K562 (cell line): ENCODE data around the gene SLCO3A1. TPM values are rescaled to one million over a fixed set of nuclear protein-coding genes. Genes with fewer than 3 reads are reported as not detected.

ENCODE experiments used
- ATAC-seq: fragments of 200-7000 bp; cut with Tn5 transposase; 3 replicates; pipeline ENCODE4 v1.9.1; 2020; ENCODE audit warnings: moderate library complexity
- BruUV-seq: library from RNA; stranded (reverse); fragments of 400-500 nt; replicated peaks from 2 replicates; lab custom pipeline; 2021; lab: Mats Ljungman, UMichigan
- CTCF ChIA-PET: fragments of 300-600 bp; formaldehyde crosslinking; extraction: SDS; loops from one replicate; lab custom pipeline; 2021; ENCODE audit warnings: low intra/inter-chr PET ratio; lab: Yijun Ruan, JAX
- POLR2A ChIA-PET: fragments of 300-600, 350-650 bp; sonication (Branson Sonifier 250); formaldehyde crosslinking; extraction: SDS; loops from one replicate; lab custom pipeline; 2021; ENCODE audit warnings: antibody characterized with exemption, inconsistent platforms; lab: Yijun Ruan, JAX
- DNase-seq, 4 experiments: peaks; one replicate each; pipeline versions ENCODE4 v3.0.0 to v3.0.0-alpha.2; 2011 to 2018; ENCODE audit warnings: low spot score in 3 of 4, mixed read lengths in 3 of 4; ENCODE audit errors: extremely low read depth in 1 of 4
- FAIRE-seq: peaks from 2 replicates; lab custom pipeline; 2011; peaks lifted over from hg19 to GRCh38; lab: Jason Lieb, UNC
- H2AFZ ChIP-seq: 2 replicates; pipeline ENCODE4 v1.6.0; 2011; ENCODE audit warnings: low read depth, low read length, control low read depth, inconsistent platforms
- H3K27ac ChIP-seq: fragments of 200-600 bp; 3 replicates; pipeline ENCODE4 v1.8.0; 2011; ENCODE audit warnings: low read depth, mild to moderate bottlenecking, control low read depth, inconsistent platforms, low read length, moderate library complexity, mixed read lengths; ENCODE audit errors: extremely low read depth
- H3K27me3 ChIP-seq, 2 experiments: fragments of 300-600 bp in 1 of 2; 2 replicates in 1 of 2; 3 replicates in 1 of 2; pipeline versions ENCODE4 v1.6.0 to v1.8.0; 2011; ENCODE audit warnings: inconsistent platforms in 2 of 2, low read length in 2 of 2, mild to moderate bottlenecking in 1 of 2, mixed read lengths in 1 of 2, moderate library complexity in 1 of 2; ENCODE audit not compliant: control insufficient read depth in 2 of 2, insufficient read depth in 2 of 2
- H3K36me3 ChIP-seq: fragments of 300-600 bp; 3 replicates; pipeline ENCODE4 v1.8.0; 2011; ENCODE audit warnings: mild to moderate bottlenecking, low read length, inconsistent platforms; ENCODE audit not compliant: control insufficient read depth, insufficient read depth
- H3K4me1 ChIP-seq, 2 experiments: fragments of 200-600 bp in 1 of 2; replicated peaks in 1 of 2; 2 replicates in 1 of 2; 3 replicates in 1 of 2; pipeline versions ENCODE4 v1.5.1 to v1.8.0; 2011; ENCODE audit warnings: inconsistent platforms in 2 of 2, low read length in 2 of 2, mild to moderate bottlenecking in 1 of 2, mixed read lengths in 1 of 2, moderate library complexity in 1 of 2; ENCODE audit not compliant: control insufficient read depth in 2 of 2, insufficient read depth in 2 of 2
- H3K4me2 ChIP-seq: 2 replicates; pipeline ENCODE4 v1.6.1; 2011; ENCODE audit warnings: low read length, control low read depth, inconsistent platforms, mixed read lengths; ENCODE audit not compliant: insufficient read depth
- H3K4me3 ChIP-seq: fragments of 200-600 bp; sonication (generic), shearing (Covaris generic); 2 replicates; pipeline ENCODE4 v1.5.1; 2016; ENCODE audit warnings: control low read depth, inconsistent platforms
- H3K79me2 ChIP-seq: fragments of 200-600 bp; 3 replicates; pipeline ENCODE4 v1.8.0; 2011; ENCODE audit warnings: low read length, inconsistent platforms; ENCODE audit not compliant: control insufficient read depth, insufficient read depth
- H3K9ac ChIP-seq, 2 experiments: 2 replicates each; pipeline versions ENCODE4 v1.6.0 to v1.6.1; 2011; ENCODE audit warnings: low read depth in 2 of 2, low read length in 2 of 2, control low read depth in 1 of 2, inconsistent platforms in 1 of 2, mild to moderate bottlenecking in 1 of 2, mixed read lengths in 1 of 2; ENCODE audit not compliant: insufficient read depth in 1 of 2
- H3K9me1 ChIP-seq: one replicate; pipeline ENCODE4 v1.6.0; 2011; ENCODE audit warnings: inconsistent platforms, mild to moderate bottlenecking, low read length, moderate library complexity; ENCODE audit not compliant: control insufficient read depth, insufficient read depth
- H3K9me3 ChIP-seq: replicated peaks from 2 replicates; pipeline ENCODE4 v1.5.1; 2011; ENCODE audit warnings: low read depth, low read length, inconsistent platforms; ENCODE audit not compliant: control insufficient read depth, insufficient read depth
- H4K20me1 ChIP-seq: replicated peaks from 2 replicates; pipeline ENCODE4 v1.6.1; 2011; ENCODE audit warnings: low read length, inconsistent platforms, mixed read lengths; ENCODE audit not compliant: control insufficient read depth, insufficient read depth
- ARHGAP35 ChIP-seq: fragments of 450-650 bp; IDR thresholded peaks from 2 replicates; pipeline ENCODE4 v1.6.1; 2018; ENCODE audit not compliant: partially characterized antibody
- CCAR2 ChIP-seq: fragments of 200-400 bp; formaldehyde crosslinking; IDR thresholded peaks from 2 replicates; pipeline ENCODE4 v1.6.1; 2017; ENCODE audit warnings: mild to moderate bottlenecking, low read depth, low read length
- HLTF ChIP-seq: fragments of 450-650 bp; IDR thresholded peaks from 2 replicates; pipeline ENCODE4 v1.6.1; 2016
- NCOA6 ChIP-seq: fragments of 450-650 bp; IDR thresholded peaks from 2 replicates; pipeline ENCODE4 v1.6.1; 2017; ENCODE audit warnings: mild to moderate bottlenecking
- YBX1 ChIP-seq: fragments of 450-650 bp; IDR thresholded peaks from 2 replicates; pipeline ENCODE4 v1.7.1; 2016; ENCODE audit warnings: mild to moderate bottlenecking
- ZNF217 ChIP-seq: sonication (generic); formaldehyde crosslinking; IDR thresholded peaks from 2 replicates; pipeline ENCODE4 v1.8.0; 2022; ENCODE audit warnings: mild to moderate bottlenecking, missing genetic modification reagents
- ZNF384 ChIP-seq: IDR thresholded peaks from 2 replicates; pipeline ENCODE4 v1.6.1; 2012; ENCODE audit warnings: low read depth, low read length, improper control_type of control experiment
- WGBS: fragments of 100-300 bp; shearing (Covaris generic); methylation state at CpG from one replicate; pipeline ENCODE4 v1.1.6; 2016; ENCODE audit warnings: low coverage, mixed read lengths; ENCODE audit not compliant: insufficient coverage; ENCODE audit errors: missing lambda C conversion rate; 5-methylcytosine and 5-hydroxymethylcytosine counted together
- in situ Hi-C: fragments of 300-500 bp; cut with MboI; formaldehyde crosslinking; loops from 4 replicates; pipeline ENCODE4 v1.15.0; 2018; ENCODE audit warnings: inconsistent platforms, mixed read lengths
- intact Hi-C: fragments of 100-400 bp; cut with micrococcal nuclease; formaldehyde crosslinking; loops from 2 replicates; pipeline ENCODE4 v1.14.2; 2022
- polyA plus RNA-seq, 8 experiments: library from polyadenylated mRNA; depleted of rRNA in 4 of 8; stranded (reverse) in 5 of 8; unstranded in 3 of 8; fragments of >200 nt; fragmentation: Nextera tagmentation in 2 of 8; fragmentation: Illumina TruSeq in 1 of 8; extraction: Ambion mirVana in 2 of 8; extraction: Trizol in 1 of 8; gene quantifications; 2 replicates each; pipeline versions ENCODE4 v1.2.1 to v1.2.3, GENCODE V29; 2011 to 2014; ENCODE audit warnings: inconsistent platforms in 1 of 8, missing spikeins in 1 of 8
- total RNA-seq, 7 experiments: library from RNA; depleted of rRNA in 6 of 7; stranded (reverse); fragments of >200 nt in 6 of 7; fragmentation: Illumina TruSeq in 2 of 7; extraction: Trizol in 2 of 7; gene quantifications; 2 replicates each; pipeline versions ENCODE4 v1.2.1 to v1.2.3, GENCODE V29; 2011 to 2021; ENCODE audit warnings: low replicate concordance in 1 of 7
- TF ChIP-seq, protein P1 (sequence below): fragments of 250-450 bp; sonication (Bioruptor Pico); IDR thresholded peaks from 2 replicates; pipeline ENCODE4 v1.8.0; 2022; ENCODE audit warnings: inconsistent platforms
- TF ChIP-seq, protein P2 (sequence below): fragments of 450-650 bp; formaldehyde crosslinking; IDR thresholded peaks from 2 replicates; pipeline ENCODE4 v1.4.0; 2022; ENCODE audit warnings: missing genetic modification characterization
- TF ChIP-seq, protein P3 (sequence below), 2 experiments: IDR thresholded peaks in 1 of 2; conservative IDR thresholded peaks in 1 of 2; 2 replicates each; pipeline ENCODE4 v1.6.1; 2016; ENCODE audit warnings: low read depth in 2 of 2, mild to moderate bottlenecking in 1 of 2, missing compliant biosample characterization in 1 of 2, missing genetic modification characterization in 1 of 2, moderate library complexity in 1 of 2
- TF ChIP-seq, protein P4 (sequence below): sonication (generic); formaldehyde crosslinking; IDR thresholded peaks from 2 replicates; pipeline ENCODE4 v1.8.1; 2023; ENCODE audit warnings: mild to moderate bottlenecking, missing genetic modification reagents
- TF ChIP-seq, protein P5 (sequence below): fragments of 450-650 bp; IDR thresholded peaks from 2 replicates; pipeline ENCODE4 v1.6.1; 2017; ENCODE audit warnings: mild to moderate bottlenecking, moderate library complexity

SLCO3A1 gene
- total and polyA plus RNA-seq, 9 of the 15 experiments (the other 6 are each of a cell fraction or from before 2014, with no cell fraction given): 0.01 to 0.84 (median 0.06) TPM; not detected in 3

DNA sequence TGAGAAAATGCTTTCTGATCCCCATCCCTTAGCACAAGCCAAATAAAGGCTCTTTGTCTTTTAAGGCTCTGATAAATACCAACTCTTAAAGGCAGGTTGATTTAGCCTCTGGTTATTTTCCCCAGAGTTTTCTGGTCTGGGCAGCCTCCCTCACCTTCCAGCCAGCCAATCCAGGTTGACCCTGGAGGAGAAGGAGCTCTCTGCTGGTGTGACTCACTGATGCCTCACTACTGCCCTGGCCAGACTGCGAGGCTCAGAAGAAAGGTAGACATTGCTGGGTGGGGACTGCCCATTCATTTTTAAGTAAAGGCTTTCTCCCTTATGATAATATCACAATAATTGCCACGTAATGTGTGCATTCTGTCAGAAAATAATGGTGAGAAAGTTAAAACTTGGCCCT lies 37.1 kb downstream of the SLCO3A1 start:
- ChIA-PET POLR2A (interaction anchor here (0.6 kb wide), 1 partner anchor 37 kb away, joined by 3 read pairs; no protein-coding TSS in a partner anchor), CTCF (no interaction called here)
- DNase-seq: no peak
- no peak for ATAC-seq
- Histone ChIP-seq H3K9me3 (no peaks in the 10 kb centered on the region), H3K36me3 (no peaks in the 10 kb centered on the region), H4K20me1 (no peaks in the 10 kb centered on the region), H3K9ac (no peak overlapping the region), H3K4me1 (no peaks in the 10 kb centered on the region), H3K79me2 (no peaks in the 10 kb centered on the region), H3K27me3 (peaks cover 0 to 7% of the 10 kb centered on the region in 2 experiments; a peak in 2 of 5 replicates), H3K4me3 (no peak overlapping the region), H3K4me2 (no peak overlapping the region), H2AFZ (no peak overlapping the region), H3K27ac (no peak overlapping the region), H3K9me1 (no peaks in the 10 kb centered on the region)
- WGBS: 0% methylated on average over 2 of the region's 2 CpGs
- no TSS peak for BruUV-seq
- no peak for FAIRE-seq
- in situ Hi-C loops: no loop called here
- intact Hi-C loops: no loop called here
- TF ChIP-seq, protein P1, sequence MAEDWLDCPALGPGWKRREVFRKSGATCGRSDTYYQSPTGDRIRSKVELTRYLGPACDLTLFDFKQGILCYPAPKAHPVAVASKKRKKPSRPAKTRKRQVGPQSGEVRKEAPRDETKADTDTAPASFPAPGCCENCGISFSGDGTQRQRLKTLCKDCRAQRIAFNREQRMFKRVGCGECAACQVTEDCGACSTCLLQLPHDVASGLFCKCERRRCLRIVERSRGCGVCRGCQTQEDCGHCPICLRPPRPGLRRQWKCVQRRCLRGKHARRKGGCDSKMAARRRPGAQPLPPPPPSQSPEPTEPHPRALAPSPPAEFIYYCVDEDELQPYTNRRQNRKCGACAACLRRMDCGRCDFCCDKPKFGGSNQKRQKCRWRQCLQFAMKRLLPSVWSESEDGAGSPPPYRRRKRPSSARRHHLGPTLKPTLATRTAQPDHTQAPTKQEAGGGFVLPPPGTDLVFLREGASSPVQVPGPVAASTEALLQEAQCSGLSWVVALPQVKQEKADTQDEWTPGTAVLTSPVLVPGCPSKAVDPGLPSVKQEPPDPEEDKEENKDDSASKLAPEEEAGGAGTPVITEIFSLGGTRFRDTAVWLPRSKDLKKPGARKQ (CRISPR knock-in tag): no peak
- TF ChIP-seq ZNF217 (CRISPR knock-in tag) (no peak), ZNF384 (no peak), YBX1 (no peak), NCOA6 (no peak), ARHGAP35 (no peak), CCAR2 (no peak), HLTF (no peak)
- TF ChIP-seq, protein P2, sequence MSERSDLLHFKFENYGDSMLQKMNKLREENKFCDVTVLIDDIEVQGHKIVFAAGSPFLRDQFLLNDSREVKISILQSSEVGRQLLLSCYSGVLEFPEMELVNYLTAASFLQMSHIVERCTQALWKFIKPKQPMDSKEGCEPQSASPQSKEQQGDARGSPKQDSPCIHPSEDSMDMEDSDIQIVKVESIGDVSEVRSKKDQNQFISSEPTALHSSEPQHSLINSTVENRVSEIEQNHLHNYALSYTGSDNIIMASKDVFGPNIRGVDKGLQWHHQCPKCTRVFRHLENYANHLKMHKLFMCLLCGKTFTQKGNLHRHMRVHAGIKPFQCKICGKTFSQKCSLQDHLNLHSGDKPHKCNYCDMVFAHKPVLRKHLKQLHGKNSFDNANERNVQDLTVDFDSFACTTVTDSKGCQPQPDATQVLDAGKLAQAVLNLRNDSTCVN: no peak
- TF ChIP-seq, protein P3, sequence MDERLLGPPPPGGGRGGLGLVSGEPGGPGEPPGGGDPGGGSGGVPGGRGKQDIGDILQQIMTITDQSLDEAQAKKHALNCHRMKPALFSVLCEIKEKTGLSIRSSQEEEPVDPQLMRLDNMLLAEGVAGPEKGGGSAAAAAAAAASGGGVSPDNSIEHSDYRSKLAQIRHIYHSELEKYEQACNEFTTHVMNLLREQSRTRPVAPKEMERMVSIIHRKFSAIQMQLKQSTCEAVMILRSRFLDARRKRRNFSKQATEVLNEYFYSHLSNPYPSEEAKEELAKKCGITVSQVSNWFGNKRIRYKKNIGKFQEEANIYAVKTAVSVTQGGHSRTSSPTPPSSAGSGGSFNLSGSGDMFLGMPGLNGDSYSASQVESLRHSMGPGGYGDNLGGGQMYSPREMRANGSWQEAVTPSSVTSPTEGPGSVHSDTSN (CRISPR knock-in tag; IDR thresholded peaks at IDR 0.05; ENCODE audit: low read depth): no peak
- TF ChIP-seq, protein P3 (tag; conservative IDR thresholded peaks at IDR 0.05; ENCODE audit: low read depth): no peak
- TF ChIP-seq, protein P4, sequence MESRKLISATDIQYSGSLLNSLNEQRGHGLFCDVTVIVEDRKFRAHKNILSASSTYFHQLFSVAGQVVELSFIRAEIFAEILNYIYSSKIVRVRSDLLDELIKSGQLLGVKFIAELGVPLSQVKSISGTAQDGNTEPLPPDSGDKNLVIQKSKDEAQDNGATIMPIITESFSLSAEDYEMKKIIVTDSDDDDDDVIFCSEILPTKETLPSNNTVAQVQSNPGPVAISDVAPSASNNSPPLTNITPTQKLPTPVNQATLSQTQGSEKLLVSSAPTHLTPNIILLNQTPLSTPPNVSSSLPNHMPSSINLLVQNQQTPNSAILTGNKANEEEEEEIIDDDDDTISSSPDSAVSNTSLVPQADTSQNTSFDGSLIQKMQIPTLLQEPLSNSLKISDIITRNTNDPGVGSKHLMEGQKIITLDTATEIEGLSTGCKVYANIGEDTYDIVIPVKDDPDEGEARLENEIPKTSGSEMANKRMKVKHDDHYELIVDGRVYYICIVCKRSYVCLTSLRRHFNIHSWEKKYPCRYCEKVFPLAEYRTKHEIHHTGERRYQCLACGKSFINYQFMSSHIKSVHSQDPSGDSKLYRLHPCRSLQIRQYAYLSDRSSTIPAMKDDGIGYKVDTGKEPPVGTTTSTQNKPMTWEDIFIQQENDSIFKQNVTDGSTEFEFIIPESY (CRISPR knock-in tag): no peak
- TF ChIP-seq, protein P5, sequence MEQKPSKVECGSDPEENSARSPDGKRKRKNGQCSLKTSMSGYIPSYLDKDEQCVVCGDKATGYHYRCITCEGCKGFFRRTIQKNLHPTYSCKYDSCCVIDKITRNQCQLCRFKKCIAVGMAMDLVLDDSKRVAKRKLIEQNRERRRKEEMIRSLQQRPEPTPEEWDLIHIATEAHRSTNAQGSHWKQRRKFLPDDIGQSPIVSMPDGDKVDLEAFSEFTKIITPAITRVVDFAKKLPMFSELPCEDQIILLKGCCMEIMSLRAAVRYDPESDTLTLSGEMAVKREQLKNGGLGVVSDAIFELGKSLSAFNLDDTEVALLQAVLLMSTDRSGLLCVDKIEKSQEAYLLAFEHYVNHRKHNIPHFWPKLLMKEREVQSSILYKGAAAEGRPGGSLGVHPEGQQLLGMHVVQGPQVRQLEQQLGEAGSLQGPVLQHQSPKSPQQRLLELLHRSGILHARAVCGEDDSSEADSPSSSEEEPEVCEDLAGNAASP: no peak
